Measurements from ENCODE around the gene GRIA3. TPM values are rescaled to one million over a fixed set of nuclear protein-coding genes. Genes with fewer than 3 reads are reported as not detected.

The GRIA3 gene
- total RNA-seq (2021; ENCODE audit: unreplicated experiment) (not detected), Bru-seq, nascent RNA (not detected), BruChase-seq, experiment 1, labeled RNA remaining after a 6-hour chase (not detected), BruChase-seq, experiment 2, labeled RNA remaining after a 2-hour chase (percentile 0 among the genes with signal in this experiment)
- polyA plus RNA-seq (2012) = not detected in 2 replicates
- long read RNA-seq, partial matches to known transcripts = 0 of 1 reads
- long read RNA-seq, other reads (novel, unspliced or antisense) = 1 of 1 reads

GRCh38 chrX:123184219-123184865, at the start of gene GRIA3:
GRIA3 (plus strand) TSS chrX:123184278; CDS start chrX:123184536, 258 bp downstream.
- TF ChIP-seq RAD21 (IDR thresholded peaks at IDR 0.05; ENCODE audit: low read depth) (no peak), SIN3A (IDR thresholded peaks at IDR 0.05; ENCODE audit: low read depth) (no peak), ZNF274 (IDR thresholded peaks at IDR 0.05; ENCODE audit: low read depth, low read length) (no peak), ATF3 (IDR thresholded peaks at IDR 0.05) (no peak), POLR2AphosphoS5 (IDR thresholded peaks at IDR 0.05; ENCODE audit: low read depth, low read length) (no peak), SP1 (IDR thresholded peaks at IDR 0.05; ENCODE audit: low read depth) (no peak), ZFX (IDR thresholded peaks at IDR 0.05) (no peak), TCF7L2 (IDR thresholded peaks at IDR 0.05; ENCODE audit: borderline replicate concordance, extremely low read depth, insufficient read depth, insufficient read length) (no peak)
- TF ChIP-seq, protein P1, sequence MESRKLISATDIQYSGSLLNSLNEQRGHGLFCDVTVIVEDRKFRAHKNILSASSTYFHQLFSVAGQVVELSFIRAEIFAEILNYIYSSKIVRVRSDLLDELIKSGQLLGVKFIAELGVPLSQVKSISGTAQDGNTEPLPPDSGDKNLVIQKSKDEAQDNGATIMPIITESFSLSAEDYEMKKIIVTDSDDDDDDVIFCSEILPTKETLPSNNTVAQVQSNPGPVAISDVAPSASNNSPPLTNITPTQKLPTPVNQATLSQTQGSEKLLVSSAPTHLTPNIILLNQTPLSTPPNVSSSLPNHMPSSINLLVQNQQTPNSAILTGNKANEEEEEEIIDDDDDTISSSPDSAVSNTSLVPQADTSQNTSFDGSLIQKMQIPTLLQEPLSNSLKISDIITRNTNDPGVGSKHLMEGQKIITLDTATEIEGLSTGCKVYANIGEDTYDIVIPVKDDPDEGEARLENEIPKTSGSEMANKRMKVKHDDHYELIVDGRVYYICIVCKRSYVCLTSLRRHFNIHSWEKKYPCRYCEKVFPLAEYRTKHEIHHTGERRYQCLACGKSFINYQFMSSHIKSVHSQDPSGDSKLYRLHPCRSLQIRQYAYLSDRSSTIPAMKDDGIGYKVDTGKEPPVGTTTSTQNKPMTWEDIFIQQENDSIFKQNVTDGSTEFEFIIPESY (IDR thresholded peaks at IDR 0.05; ENCODE audit: extremely low read depth, insufficient replicate concordance, low read length) = no peak
- H3K4me3 ChIP-seq (replicated peaks in 1 of 2; ENCODE audit: low read depth in 1 of 2, low read length in 2 of 2) = no peak within 1 kb of the TSS
- no peaks in the 10 kb centered on the region for H3K79me2 ChIP-seq (ENCODE audit: insufficient read depth, low read length)
- BruUV-seq (replicated peaks) = no TSS peak
- POLR2A ChIA-PET = no interaction called here
- H4K20me1 ChIP-seq (ENCODE audit: insufficient read depth) = no peaks in the 10 kb centered on the region
- H2AFZ ChIP-seq (ENCODE audit: low read depth, low read length, poor library complexity, severe bottlenecking) = no peak within 1 kb of the TSS
- no peak within 1 kb of the TSS for H3K4me2 ChIP-seq (ENCODE audit: low read length)
- intact Hi-C loops (cut with micrococcal nuclease) = no loop called here
- DNase-seq (ENCODE audit: low read depth, low spot score) (no peak), ATAC-seq (no peak)
- no peak within 1 kb of the TSS for H3K27ac ChIP-seq (ENCODE audit: low read depth, low read length)
- H3K9me3 ChIP-seq (ENCODE audit: control insufficient read depth in 1 of 2, insufficient read depth in 1 of 2, low read depth in 1 of 2, low read length in 2 of 2) = no peaks in the 10 kb centered on the region
- no peaks in the 10 kb centered on the region for H3K9me2 ChIP-seq (ENCODE audit: insufficient read depth)
- no peak within 1 kb of the TSS for H3K9ac ChIP-seq (ENCODE audit: low read length)
- no peaks in the 10 kb centered on the region for H3K4me1 ChIP-seq (ENCODE audit: control insufficient read depth in 1 of 2, insufficient read depth in 2 of 2, low read length in 2 of 2)
- RAD21 ChIA-PET (ENCODE audit: low non-redundant PET in 1 of 2, low total read pairs in 2 of 2, uncharacterized antibody in 2 of 2, unreplicated experiment in 2 of 2) = no interaction called here
- peaks cover 4% of the 10 kb centered on the region; the same call in 1 of the 2 replicates for H3K27me3 ChIP-seq (ENCODE audit: insufficient read depth, low read length)
- no peaks in the 10 kb centered on the region for H3K36me3 ChIP-seq (ENCODE audit: control insufficient read depth in 1 of 2, insufficient read depth in 2 of 2, low read length in 2 of 2)
- CTCF ChIA-PET = no interaction called here
